NCI-H146 (cell line): Measurements from ENCODE around the gene GRIK3.

Experiments
- DNase-seq: peaks from one replicate; lab custom pipeline; 2025; lab: John Stamatoyannopoulos, UW

GRIK3 gene

DNA sequence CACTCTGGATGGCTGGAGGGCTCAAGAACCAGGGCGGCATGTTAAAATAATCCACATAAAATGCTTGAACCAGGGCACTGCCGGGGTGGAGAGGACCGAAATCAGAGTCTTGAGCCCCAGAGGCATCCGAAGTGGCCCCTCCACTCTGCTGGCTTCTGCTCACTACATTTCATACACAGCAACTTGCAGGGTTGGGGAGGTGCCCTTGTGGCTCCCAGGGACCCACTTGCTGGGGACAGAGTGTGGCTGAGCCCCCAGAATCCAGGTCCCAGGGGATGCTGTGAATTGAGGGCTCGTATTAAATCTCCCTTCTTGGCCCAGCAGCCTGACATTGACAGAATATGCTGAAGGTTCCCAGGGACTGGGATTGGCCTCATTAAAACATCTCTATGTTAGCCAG is 181.7 kb downstream of the GRIK3 start:
- no peak for DNase-seq

DNA sequence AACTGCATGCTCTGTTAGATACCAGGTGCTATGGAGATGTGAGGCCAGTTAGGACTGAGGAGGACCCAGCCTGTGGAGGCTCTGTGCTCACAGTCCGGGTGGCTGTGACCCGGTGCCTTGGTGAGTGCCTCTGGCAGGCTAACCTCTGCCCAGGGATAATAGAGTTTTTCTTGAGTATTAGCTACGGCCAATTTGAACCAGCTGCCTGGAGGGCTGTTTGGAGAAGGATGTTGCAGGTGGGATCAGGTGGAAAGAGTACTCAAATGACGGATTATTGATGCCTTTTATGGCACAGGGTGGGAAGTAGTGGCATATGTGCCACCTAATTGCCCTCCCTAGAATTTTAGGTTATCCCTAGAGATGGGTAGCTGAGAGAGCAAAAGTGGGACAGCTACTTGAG is 182.7 kb downstream of the GRIK3 start:
- DNase-seq: peak; percentile 26

DNA sequence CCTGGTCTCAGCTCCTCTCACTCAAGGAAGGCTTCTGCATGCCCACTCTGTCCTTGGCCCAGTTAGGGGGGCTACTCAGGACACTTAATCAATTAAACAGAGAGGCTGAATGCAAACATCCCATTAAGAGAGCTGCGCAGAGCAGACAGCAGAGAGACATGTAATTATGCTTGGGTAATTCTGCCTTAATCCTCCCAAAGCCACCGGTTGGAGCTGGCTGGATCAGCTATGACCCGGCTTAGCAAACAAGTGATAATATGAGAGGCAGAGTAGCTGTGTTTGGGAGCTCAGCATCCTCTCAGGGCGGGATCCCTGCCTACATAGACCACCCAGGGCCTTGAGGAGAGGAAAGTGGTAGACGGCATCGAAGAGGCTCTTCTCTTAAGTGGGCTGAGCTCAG is 183.2 kb downstream of the GRIK3 start:
- DNase-seq: peak; percentile 50

DNA sequence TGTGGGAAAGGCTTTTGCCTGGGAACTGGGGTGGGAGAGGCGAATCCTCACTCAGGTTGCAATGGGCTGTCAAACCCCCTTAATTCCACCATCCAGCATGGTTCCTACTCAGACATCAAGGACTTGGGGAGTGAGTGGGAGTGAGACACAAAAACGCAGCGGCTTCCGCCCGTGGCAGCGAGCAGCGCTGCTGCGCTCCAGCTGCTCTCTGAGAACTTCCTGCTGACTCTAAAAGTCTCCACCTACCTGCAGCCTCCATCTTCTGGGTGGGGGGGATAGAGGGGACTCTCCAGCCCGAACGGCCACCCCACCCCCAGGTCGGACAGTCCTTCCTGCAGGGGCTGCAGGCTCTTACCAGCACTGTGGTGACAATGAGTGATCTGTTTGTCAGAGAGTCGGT is 184.4 kb downstream of the GRIK3 start:
- DNase-seq: no peak

DNA sequence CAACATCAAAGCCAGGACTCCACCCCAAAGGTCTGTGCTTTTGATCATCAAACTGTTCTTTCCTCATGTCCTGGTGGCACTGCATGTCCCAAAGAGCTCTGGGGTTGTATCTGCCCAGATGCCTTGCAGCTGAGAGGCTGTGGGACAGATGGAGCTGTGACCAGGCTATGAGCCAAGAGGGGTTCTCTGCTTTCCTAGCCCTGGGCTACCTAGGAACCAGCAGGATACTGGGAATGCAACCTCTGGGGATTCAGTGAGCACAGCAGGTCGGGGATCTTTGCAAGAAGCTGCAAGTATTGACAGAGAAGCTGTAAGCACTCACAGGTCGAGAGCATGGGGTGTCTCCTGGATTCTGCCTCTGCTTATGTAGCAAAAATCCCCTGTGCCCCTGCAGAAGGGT is 186.6 kb downstream of the GRIK3 start:
- DNase-seq: peak; percentile 20

DNA sequence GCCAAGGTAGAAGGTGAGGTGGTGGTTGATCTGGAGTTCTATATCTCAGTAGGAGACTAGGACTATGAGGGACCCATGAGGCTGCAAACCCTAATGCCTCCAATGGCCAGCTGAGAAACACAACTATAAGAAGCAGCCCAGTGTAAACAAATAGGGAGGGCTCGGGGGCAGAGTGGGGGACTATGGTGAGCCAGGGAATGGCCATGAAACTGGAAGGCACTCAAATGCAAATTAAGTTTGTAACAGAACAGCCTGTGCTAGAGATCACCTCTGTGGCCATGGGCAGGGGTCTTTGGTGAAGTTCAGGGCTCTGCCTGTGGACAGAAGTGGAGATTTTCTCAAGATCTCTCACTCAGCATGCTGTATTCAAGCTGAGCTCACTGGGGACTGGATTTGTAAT is 187.1 kb downstream of the GRIK3 start:
- DNase-seq: no peak

DNA sequence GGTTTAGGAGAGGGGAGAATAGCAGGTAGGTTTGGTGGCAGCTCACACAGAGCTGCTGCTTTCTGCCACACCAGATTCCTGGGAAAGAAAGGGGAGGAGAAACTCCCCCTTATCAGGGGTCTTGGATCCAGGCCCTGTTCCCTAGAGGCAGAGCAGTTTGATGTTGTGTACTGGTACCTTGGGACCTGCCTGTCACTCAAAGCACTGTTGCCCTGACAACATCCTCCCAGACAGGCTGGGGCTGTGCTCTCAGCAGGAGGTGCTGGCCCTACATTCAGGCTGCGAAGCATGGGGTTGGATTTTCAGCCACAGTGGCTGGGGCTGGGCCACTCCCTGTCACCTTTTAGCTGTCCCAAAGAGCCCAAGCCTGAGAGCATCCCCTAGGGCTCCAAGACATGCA is 188.0 kb downstream of the GRIK3 start:
- peak; percentile 4 for DNase-seq

DNA sequence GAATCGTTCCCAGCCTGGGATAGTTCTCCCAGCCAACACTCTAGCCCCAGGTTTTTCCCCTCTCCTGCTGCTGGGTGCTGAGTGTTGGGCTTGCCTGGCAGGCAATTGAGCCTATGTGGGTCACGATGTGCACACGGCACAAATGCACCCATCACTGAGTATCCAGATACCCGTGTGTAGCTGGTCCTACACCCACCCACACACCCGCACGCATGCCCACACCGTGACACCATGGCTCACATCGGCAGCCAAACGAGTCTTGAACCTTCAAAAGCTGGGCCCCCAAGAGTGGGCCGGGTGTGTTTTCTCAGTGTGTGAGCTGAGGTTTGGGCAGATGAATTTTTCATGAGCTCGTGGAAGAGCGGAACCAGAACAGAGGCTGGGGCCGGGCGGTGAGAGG is 188.5 kb downstream of the GRIK3 start:
- DNase-seq: no peak

DNA sequence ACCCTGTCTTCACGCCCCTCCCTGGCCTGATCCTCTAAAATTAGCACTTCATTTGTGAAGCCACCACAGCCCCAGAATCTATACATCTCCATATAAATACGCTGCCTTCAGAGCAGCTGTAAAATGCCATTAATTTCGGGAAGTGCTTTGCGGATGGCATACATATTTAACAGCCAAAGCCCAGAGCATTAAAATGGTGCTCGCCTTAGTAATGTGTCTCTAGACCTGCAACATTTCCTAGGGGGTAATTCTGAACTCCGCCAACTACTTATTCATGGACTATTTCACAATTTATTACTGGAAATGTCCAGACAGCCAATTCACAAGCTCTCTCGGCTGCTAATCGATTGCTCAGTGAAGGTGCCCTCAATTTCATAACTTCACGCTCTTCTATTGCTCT is 189.4 kb downstream of the GRIK3 start:
- DNase-seq: no peak

DNA sequence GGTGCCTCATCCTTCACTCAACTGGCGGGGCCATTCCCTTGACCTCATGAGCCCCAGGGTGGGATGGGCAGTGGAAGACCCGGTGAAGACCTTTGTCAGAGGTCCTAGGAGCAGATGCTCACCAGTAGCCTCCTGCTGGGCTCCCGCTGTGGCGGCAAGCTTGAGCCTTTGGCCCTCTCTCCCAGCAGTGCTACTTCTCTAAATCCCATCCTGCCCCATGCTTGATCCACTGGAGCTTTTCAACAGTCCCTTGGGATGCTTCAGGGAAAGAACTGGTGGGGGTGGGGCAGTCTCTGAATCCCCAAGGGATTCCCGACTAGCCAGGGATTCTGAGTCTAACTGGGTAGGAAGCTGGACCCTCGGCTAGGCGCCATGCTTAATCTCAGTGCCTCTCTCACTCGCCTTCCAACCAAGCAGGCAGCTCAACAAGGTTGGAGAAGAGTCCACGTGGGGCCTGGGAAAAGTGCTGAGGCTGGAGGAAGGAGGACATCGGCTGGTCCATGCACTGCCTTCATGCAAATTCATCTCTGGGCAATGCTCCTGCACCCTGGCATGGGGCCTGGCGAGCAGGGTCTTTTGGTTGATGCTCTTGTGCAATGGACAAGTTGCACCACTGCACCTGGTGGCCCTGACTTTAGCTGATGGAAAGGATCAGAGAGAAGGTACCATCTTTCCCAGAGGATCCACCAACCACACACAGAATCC is 190.3 kb downstream of the GRIK3 start:
- DNase-seq: no peak

DNA sequence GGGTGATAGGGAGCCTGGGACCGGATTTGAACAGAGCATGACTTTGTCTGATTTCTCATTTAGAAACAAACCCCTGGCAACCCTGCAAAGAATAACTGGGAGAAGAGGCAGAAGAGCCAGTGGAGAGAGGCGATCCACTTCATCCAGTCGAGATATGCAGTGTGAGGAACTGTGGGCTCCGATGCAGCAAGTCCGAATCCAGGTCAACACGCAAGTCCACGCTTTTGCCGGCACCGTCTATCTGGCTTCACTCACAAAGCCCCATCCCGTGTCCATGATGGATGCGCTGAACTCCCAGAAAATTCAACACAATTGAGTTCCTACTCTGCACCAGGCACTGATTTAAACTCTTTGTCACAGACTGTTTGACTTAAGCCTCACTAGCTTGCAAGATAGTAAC is 191.3 kb downstream of the GRIK3 start:
- no peak for DNase-seq

DNA sequence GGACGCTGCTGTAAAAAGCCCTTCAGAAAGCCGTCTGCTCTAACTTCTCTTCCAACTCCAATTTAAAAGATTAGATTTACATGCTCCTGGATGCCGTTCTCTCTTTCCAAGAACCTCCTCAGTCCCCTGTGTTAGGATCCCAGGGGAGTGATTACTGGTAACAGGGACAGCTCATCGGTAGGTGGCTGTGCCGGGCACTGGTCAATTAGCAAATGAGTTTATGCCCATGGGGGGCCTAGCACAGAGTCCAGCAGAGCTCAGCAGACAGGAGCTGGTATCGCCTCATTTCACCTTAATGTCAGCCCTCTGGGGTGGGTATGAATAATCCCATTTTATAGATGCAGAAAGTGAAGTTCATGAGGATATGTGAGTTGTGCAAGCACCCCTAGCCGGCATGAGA is 191.9 kb downstream of the GRIK3 start:
- DNase-seq: no peak

DNA sequence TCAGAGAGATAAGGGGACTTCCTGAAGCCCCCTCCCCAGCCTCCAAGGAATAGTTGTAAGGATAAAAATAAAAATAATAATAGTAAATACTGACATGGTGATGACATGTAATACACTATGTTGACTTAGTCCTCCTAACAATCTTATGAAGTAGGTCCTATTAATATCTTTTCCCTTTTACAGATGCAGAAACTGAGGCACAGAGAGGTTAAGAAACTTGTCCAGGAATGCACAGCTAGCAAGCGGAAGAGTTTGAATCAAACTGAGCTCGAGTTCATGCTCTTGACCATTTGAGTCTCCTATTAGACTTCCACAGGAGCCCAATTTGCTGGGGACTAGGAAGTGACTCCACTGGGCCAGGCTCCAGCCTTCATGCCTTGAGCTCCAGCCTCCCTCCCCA is 194.8 kb downstream of the GRIK3 start:
- DNase-seq: no peak

DNA sequence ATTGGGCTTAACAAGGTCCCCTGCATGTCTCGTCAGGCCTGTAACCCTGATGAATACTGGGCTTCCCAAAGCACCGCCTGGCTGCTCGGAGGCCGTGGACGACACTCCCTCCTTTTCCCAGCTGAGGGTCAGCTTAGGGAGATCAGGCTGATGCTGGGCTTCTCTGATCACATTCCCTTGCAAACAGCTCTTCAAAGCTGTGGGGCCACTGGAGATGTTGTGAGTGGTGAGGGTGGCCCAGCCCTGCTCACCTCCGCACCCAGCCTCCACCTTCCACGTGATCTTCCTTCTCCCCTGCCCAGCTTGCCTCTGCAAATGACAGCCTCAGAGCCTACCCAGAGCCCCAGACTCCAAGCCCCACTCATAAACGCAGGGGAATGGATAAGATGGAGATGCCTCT is 195.4 kb downstream of the GRIK3 start:
- DNase-seq: no peak

DNA sequence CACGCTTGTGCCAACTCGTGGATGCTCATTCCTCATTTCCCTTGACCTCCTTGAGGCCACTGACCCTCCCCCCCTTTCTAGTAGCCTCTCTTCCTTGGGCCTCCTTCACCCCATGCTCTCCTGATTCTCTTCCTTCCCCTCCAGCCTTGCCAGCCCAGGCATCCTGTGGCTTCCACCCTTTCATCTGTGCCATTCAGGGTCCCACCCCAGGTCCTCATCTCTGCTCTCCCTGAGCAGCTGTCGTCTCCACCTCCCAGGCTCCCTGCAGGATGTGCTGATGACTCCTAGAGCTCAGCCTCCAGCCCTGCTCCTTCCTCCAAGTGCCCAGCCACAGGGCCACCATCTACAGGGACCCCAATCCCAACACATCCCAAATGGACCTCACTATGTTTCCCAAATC is 197.4 kb downstream of the GRIK3 start:
- DNase-seq: no peak

DNA sequence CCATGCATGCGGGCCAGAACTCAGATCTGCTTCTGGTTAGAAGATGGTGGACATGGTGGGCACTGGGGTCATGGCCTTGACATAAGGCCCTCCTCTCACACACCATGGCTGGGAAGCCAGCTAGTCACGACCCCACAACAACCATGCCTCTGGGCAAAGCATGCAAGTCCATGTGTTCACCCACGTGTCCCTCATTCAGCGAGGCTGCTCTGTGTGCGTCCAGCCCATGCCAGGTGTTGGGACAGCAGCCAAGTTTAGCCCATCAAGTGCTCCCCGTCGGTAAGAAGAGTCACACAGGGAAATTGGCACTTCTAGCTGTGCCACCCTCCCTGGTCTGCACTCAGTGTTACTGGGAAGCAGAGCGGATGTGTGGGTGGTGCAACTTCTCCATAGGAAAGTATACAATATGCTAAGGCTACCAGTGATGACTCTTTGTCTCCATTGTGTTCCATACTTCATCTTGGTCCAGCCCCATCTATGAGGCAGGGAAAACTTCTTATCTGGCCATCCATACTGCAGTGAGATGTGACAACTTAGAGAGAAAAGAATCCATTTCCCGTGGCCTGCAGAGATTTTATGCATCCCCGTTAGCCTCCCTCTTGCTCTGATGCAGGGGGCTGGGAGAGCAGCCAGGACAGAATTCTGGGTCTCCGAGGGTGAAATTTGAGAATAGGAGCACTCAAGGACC is 198.0 kb downstream of the GRIK3 start:
- DNase-seq: no peak

DNA sequence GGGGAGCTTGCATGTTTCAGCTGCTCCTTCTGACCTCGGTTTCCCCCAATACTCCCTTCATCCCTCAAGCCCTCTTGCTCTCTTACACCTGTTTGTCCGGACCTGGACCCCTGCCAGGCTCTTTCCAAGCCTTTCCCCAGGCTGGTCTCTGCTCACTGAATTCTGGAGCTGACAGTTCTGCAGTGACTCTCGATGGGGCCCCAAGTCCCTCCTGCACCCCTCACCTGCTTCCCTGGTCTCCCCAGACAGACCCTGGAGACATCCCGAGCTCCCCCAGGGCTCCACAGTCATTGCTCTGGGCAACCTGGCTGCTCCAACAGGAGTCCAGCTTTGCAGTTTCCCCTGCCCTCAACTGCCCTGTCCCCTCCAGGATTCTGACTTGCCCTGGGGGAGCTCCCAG is 198.6 kb downstream of the GRIK3 start:
- no peak for DNase-seq

DNA sequence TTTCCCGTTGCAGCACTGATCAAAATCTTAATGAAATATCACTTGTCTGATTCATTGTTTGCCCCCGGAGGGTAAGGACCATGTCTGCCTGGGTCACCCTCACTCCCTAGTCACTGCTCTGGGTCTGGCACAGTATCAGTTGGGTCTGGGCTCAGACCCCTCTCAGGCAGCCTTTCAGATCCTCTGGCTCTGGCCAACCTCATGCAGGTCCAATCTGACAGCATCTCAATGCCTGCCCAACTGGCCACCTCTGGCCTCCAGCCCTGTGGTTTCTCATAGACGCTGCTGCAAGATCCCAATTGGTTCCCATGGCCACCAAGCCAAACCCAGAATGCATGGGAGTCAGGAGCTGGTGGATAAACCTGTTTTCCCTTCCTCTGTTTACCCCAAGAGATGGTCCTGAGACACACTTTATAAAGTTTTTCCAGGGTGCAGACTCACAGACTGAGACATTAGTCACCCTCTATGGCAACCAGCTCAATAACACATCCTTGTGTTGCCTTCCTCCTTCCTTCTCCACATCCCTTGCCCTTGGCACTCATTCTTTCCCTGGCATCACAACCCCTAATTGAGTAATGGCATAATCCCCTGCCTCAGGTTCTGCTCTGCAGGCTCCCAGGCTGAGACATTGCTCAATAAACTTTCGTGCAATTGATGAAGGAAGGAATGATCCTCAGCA is 199.2 kb downstream of the GRIK3 start:
- no peak for DNase-seq

DNA sequence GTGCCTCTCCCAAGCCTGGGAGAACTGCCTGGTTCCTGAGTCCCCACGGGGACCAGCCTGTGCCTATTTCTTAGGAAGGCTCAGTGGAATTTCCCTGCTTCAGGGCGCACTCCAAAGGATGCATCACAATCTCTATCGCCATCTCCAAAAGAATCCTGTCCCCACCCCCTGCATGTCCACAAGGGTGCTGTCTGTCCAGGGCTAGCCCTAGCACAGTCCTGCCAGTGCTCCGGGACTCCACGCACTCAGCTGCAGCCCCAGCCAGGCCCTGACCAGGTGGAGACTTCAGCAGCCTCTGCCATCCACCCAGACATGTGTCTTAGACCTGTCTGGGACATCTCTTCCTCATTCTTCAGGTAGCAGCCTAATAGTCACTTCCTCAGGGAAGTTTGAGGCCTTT is 199.7 kb downstream of the GRIK3 start:
- no peak for DNase-seq

DNA sequence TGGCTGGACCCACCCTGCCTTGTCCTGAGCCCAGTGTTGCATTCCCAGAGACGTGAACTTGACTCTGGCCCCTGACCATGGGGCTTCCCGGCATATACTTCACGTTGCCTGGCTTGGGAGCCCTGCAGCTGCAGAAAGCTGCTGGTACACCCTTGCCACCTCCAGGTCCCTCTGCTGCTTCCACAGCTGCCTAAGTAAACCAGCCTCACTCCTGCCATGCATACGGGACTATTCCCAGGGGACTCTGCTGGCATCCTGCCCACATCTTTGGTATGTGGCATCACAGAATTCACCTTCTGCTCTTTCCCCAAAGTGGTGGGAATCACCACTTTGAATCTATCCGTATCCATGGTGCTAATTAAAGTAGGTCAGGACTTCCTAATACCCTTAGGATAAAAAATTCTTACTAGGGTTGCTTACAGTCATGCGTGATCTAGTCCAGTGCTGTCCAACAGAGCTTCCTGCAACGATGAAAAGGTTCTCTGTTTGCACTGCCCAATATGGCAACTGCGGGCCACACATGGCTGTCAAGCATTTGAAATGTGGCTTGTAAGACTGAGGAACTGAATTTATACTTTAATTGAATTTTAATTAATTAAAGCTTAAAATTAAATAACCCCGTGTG is 203.0 kb downstream of the GRIK3 start:
- no peak for DNase-seq

DNA sequence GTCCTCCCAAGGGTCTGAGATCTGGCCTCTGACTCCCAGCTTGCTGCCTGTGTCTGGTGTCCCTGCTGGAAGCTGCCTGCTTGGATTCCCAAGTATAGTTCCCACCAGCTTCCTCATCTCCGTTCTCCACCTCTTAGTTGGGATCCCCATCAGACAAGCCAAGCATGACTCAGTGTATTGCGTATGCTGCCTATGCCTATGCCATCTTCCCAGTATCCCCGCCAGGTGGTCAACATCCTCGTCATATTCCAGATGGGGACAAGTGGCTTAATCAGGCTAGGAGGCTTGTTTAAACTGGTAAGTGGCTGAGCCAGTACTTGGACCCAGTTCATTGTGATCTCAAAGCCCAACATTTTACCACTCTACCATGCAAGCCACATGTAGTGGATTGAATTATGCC is 204.4 kb downstream of the GRIK3 start:
- DNase-seq: no peak

DNA sequence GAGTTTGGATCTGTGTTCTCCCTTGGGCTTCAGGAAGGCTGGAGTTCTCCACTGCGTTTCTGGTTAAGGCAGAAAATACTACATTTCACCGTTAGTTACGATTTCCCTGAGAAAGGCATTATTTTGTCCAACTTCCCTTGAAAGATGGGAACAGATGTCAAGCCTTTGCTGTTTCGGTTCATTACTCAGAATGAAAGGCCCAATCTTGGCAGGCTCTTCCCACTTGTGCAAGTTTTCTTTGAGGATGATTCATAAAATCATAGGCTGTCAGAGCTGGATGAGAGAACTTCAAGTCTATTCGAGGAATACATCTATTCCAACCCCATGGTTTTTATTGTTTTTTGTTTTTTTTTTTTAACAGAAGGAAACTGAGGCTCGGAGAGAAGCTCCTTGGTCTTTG is 205.2 kb downstream of the GRIK3 start:
- DNase-seq: no peak

DNA sequence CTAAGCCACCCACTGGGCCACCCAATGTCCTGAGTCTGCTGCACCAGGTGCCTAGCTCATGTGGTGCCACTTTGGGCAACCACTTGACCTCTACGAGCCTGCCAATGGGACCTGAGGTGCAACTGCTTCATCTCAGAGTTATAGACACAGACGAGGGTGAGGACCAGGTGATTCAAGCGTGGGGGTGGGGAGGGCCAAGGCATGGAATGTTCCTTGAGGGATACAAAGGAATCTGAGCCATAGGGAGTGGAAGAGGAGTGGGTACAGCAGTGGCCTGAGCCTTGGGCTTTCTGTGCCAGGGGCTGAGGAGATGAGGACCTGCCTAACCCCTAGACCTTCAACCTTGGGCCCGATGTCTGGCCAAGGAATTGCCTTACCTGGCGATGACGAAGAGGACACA is 209.1 kb downstream of the GRIK3 start:
- no peak for DNase-seq
